ENCODE results near the gene CCDC200. TPM values are rescaled to one million over a fixed set of nuclear protein-coding genes. Genes with fewer than 3 reads are reported as not detected.

CCDC200 gene
- total RNA-seq (2022; extraction: Qiagen RNA extraction; ENCODE audit: low read depth), result not detected in 5 replicates

DNA sequence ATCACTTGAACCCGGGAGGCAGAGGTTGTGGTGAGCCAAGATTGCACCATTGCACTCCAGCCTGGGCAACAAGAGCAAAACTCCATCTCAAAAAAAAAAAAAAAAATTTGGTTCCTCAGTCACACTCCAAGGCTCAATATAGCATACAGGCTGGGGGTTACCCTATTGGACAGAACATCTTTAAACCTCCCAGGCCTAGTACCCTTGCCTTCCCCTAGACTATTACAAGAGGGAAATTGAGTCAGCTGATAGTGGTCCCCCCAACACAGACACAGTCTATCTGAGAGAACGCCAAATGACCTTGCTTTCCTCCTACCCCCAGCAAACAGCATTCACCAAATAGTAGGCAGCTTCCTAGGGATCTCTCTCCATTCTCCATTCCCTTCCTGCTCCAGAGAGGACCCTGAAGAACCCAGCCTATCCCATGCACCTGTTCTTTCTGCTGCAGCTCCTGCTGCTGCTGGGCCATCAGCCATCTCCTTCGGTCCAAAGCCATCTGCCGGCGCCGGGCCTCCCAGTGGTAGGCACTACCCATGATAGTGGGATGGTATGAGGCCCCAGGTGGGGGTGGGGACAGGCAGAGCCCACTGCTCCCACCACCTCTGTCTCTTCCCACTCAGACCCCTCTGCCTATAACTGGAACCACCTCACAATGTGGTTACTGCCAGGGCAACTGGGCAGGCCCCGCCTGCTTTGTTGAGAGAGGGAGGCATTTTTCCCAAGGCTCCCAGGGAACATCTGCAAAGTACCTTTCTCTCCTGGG is at the start of gene CCDC200:
Gene CCDC200 (minus strand): TSS at position 604 of the 763 bp plus-strand sequence. CDS start 69 bp downstream, at position 535.

DNA sequence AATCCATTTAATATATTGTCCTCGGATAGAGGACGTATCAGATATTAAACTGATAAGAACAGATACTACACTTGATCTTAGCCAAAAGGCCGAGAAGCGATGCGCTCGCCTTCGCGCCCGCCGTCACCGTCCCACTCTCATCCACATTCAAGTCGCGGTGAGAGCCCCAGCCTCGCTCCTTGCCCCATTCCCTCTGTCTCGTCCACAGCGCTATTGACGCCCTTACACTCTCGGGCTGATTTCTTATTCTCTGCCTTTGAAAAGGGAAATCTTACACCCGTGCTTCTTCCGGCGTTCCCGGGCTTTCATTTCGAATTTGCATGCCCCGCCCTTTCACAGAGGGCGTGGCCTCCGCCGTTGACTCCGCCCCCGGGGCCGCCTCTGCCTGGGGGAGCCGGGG is 5.5 kb upstream of the CCDC200 start, which contains the start of gene RNU2-1:
Gene RNU2-1 (minus strand): TSS at position 101 of the 400 bp plus-strand sequence.

DNA sequence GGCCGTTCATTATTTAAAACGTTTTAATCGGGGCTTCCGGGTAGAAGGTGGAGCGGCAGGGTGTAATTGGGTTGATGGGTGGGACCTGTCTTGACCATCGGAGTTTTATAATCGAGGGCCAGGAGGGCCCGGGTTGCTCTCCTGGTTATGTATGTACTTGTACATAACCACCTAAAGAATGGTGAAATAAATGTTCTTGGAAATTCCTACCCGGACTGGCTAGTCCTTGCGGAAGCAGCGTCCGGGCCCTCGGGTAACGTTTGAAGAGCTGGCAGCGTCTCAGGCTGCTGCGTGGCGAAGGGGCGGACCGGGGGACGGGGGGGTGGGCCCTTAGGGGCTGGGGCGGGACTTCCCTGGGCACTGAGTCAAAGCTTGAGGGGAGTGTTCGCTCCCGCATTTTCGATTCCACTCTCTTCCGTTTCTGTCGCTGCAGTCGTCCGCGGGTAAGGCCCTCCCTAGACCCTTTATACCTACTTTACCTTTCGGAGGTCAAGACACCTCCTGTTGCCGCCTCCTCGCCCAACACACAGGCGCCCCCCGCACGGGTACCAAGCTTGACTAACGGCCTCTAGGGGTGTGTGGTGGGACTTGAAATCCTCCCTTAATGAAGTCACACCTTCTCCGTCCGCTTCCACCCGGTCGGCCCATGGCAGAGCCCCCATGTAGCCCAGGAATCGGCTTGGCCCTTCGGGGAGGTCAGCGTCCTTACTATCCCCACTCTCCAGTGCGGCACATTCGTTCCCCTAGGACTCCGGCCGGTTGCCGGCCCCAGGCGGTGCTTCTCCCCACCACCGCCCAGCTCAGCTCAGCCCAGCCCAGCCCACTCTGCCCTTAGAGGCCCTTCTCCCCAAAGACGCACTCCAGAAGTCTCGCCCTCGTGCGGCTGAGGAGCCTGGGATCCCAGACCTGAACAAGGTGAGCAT is 16.7 kb downstream of the CCDC200 start, which contains the start of gene TMEM106A:
Gene TMEM106A (plus strand): TSS at position 396 of the 923 bp plus-strand sequence. CDS start 1,167 bp downstream, outside the sequence.

Other genes starting within 250 kb of the CCDC200 start
- gene PTGES3L, start 248.5 kb downstream of the CCDC200 start, total RNA-seq (2022; extraction: Qiagen RNA extraction; ENCODE audit: low read depth), result 0.55 to 0.99 TPM (median 0.84 TPM) in 5 replicates
- 19.6 to 21.7 TPM (median 20.3 TPM) in 5 replicates for gene RUNDC1, start 248.1 kb downstream of the CCDC200 start, total RNA-seq (2022; extraction: Qiagen RNA extraction; ENCODE audit: low read depth)
- 2,853 to 3,460 TPM (median 3,163 TPM) in 5 replicates for gene RPL27, start 230.2 kb downstream of the CCDC200 start, total RNA-seq (2022; extraction: Qiagen RNA extraction; ENCODE audit: low read depth)
- gene IFI35, start 221.8 kb downstream of the CCDC200 start, total RNA-seq (2022; extraction: Qiagen RNA extraction; ENCODE audit: low read depth), result 17.3 to 19.5 TPM (median 17.9 TPM) in 5 replicates
- gene VAT1, start 206.2 kb downstream of the CCDC200 start, total RNA-seq (2022; extraction: Qiagen RNA extraction; ENCODE audit: low read depth), result 202 to 235 TPM (median 227 TPM) in 5 replicates
- gene RND2, start 203.4 kb downstream of the CCDC200 start, total RNA-seq (2022; extraction: Qiagen RNA extraction; ENCODE audit: low read depth), result 0.13 to 0.24 TPM (median 0.15 TPM) in 5 replicates
- 23.2 to 32.9 TPM (median 27.6 TPM) in 5 replicates for gene BRCA1, start 103.3 kb downstream of the CCDC200 start, total RNA-seq (2022; extraction: Qiagen RNA extraction; ENCODE audit: low read depth)
- 35.9 to 52.1 TPM (median 44.9 TPM) in 5 replicates for gene NBR1, start 57.4 kb downstream of the CCDC200 start, total RNA-seq (2022; extraction: Qiagen RNA extraction; ENCODE audit: low read depth)
- 0.85 to 1.6 TPM (median 1.1 TPM) in 5 replicates for gene TMEM106A, start 16.7 kb downstream of the CCDC200 start, total RNA-seq (2022; extraction: Qiagen RNA extraction; ENCODE audit: low read depth)
- not detected in 5 replicates for gene RNU2-1, start 5.4 kb upstream of the CCDC200 start, total RNA-seq (2022; extraction: Qiagen RNA extraction; ENCODE audit: low read depth)
- gene ARL4D, start 170.4 kb upstream of the CCDC200 start, total RNA-seq (2022; extraction: Qiagen RNA extraction; ENCODE audit: low read depth), result 14.7 to 21.3 TPM (median 18.4 TPM) in 5 replicates

Measured in A549 treated with CpdA at 1 μM for 4 hours (cell line).